GM12874 (cell line): ENCODE measurements around the gene RYR3.

Source experiments
- TF ChIP-seq, protein P1 (sequence below): IDR thresholded peaks from 2 replicates; pipeline ENCODE4 v1.5.1; 2011; ENCODE audit warnings: low read depth, mild to moderate bottlenecking, control low read depth, low read length, moderate library complexity; ENCODE audit not compliant: insufficient read depth

Gene RYR3

DNA sequence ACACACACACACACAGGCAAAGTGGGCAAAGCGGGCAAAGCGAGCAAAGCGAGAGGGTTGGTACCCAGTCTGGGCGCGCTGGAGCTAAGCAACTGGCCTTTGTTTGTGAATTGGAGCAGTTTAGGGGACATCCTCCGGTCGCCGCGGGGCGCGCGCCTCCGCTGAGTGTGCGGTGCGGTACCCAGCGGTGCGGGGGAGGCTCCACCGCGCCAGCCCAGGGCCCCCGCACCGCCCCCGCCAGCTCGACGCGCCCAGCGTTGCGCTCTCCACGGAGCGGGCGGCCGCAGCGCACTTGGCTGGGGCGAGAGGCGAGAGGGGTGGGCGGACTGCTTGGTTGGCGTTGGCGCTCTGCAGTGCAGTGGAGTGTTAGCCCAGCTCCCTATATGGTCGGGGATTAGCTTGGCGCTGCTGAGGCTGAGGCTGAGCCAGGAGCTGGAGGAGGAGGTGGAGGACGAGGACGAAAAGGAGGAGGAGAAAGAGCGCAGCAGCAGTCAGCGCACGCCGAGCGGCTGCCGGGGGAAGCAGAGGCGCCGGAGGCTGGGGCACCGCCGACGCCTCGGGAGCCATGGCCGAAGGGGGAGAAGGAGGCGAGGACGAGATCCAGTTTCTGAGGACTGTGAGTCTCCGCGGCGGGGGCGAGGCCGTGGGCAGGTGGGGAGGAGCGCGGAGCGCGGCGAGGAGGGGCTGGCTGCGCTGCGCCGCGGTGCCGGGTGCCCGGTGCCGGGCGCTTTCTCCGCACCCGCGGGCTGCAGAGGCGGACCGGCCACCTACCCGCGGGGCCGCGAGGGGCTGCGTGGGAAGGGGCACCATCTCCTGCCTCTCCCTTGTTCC lies at the start of gene RYR3:
Gene RYR3, plus strand, starts transcription at position 487 of the 831 bp plus-strand sequence. Its CDS starts 79 bp downstream, at position 566.
- TF ChIP-seq, protein P1, sequence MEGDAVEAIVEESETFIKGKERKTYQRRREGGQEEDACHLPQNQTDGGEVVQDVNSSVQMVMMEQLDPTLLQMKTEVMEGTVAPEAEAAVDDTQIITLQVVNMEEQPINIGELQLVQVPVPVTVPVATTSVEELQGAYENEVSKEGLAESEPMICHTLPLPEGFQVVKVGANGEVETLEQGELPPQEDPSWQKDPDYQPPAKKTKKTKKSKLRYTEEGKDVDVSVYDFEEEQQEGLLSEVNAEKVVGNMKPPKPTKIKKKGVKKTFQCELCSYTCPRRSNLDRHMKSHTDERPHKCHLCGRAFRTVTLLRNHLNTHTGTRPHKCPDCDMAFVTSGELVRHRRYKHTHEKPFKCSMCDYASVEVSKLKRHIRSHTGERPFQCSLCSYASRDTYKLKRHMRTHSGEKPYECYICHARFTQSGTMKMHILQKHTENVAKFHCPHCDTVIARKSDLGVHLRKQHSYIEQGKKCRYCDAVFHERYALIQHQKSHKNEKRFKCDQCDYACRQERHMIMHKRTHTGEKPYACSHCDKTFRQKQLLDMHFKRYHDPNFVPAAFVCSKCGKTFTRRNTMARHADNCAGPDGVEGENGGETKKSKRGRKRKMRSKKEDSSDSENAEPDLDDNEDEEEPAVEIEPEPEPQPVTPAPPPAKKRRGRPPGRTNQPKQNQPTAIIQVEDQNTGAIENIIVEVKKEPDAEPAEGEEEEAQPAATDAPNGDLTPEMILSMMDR, result no peak

DNA sequence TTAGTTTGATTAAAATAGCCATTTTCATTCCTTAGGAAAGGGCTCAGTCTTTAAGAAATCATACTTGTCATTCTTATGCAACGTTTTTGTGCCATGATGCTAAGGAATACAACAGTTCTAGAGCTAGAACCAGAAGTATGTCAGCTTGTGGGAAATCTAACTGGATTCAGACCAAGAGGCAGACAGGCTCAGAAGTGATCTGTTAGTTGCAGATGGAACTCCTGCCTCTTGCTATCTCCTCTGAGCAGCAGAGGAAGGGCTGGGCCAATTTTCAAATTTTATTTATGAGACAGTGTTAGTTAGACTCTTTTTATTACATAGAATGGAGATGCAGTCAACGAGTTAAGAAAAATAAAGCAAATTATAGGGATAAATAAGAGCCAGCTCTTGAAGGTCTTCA lies 48.5 kb upstream of the RYR3 start:
- TF ChIP-seq, protein P1, result no peak

DNA sequence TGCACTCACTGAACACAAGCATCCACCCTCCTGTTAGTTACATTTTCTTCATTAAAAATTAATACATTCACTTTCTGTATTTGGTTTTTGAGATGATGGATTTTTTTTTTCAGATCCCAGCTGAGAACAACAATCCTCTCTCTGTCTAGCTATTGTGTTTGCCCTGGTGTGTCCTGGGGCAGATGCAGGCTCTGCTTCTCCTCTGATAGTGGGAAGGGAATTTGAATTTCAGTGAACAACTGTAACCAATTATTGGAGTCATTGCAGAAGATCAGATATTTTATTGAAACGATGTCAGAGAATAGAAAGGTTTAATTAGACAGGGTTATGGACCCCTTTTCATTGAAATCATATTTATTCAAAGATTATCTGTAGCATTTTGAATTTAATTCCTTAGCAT lies 33.1 kb upstream of the RYR3 start:
- TF ChIP-seq, protein P1, result no peak

DNA sequence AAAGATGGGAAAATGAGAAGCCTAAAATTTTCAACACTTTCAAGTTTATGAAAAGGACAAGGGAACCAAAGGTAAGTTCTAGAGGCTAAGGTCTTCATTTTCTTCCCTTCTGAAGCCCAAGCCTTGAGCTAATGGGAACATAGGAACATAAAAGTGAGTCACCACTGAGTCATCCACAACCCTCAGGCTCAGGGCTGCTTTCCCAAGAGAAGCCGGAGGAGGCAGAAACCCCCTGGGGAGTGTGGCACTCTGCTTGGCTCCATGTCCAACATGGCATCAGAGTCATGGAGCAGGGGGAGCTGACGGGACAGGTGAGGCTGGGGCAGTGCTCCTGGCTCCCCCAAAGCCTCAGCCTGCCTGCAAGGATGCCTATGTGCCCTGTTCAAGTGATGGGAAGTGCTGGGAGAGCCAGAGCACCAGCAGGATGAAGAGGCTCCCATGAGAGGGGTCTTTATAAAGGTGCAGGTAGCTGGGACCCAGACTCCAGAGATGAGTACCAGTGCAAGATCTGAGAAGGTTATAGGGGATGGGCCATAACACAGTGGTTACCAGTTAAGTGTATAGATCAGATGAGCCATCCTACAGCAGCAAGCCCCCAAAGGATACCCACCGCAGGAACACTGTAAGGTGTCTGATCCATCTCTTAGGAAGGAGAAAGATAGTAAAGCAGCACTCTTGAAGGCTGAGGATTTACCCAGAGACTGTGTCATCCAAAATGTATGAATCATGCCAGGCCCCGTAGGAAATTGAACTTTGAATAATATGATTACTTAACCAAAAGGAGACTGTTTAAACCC lies 31.8 kb upstream of the RYR3 start:
- TF ChIP-seq, protein P1, result no peak

DNA sequence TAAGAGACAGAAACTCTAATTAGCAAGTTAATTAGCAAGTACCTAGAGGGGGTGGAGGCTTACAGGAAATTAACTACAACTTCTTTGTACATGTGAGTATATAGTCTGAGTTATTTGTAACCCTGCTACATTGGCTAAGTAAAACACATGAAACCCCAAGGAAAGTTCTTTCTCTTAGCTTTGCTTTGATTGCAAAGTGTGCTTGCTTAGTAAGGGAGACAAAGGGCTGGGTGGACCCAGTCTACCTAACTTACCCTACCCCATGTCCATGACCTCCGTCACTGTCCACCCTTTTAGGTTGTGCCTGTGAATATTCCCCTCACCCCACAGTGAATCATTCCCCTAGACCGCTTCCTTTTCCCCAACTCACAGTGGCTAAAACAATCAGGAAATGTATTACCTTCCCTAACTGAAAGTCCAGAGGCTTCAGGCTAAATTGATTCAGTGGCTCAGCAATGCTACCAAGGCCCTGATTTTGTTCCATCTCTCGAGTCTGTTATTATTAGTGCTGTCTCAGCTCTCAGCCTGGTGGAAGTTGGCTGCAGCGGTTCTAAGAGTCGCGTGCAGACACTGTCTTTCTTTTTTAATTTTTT lies 31.1 kb upstream of the RYR3 start:
- TF ChIP-seq, protein P1, result no peak

DNA sequence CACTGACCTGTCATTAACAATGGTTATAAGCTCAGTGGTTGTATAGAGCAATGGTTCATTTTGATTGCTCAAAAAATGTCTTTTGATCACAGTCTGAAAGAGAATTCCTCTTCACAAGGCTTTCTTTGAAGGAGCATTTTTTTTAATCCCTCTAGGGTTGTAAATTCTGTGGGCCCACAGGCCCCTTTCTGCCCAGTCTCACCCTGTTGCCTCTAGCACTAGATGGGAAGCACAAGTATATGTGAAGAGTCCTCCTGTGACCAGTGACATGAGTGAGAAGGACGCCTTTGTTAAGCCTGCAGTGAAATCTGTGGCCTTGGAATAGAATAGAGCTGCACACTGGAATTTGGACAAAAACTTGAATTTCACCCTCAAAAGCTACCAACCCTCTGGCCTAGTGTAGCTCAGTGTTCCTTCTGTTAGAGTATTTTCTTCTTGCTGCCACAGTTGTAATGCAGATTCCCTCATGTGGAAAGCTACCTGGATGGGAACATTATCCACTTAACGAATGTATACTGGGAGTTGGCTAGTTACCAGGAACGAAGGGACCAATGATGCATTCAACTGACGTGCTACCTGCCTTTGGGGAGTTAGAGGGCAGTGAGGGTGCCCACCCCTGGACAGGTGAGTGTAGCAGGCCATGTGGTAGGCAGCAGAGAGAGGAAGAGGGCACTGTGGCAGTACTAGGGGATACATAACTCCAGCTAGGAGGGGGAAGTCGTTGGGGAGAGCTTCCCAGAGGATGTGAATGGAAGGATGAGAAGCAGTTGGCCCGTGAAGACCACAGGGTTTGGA lies 28.3 kb upstream of the RYR3 start:
- TF ChIP-seq, protein P1, result no peak
